Heart left ventricle (tissue), 16 donors: ENCODE data around the gene RRP7A. TPM values are rescaled to one million over a fixed set of nuclear protein-coding genes. Genes with fewer than 3 reads are reported as not detected.
"Not testable (repeated sequence)": the region's sequence is repeated elsewhere in the genome, so short reads cannot be mapped to it uniquely, and the experiment has no call there.

Source experiments
- ATAC-seq, 4 donors: fragments of 200-7000 bp; cut with Tn5 transposase; one replicate each; pipeline ENCODE4 v1.9.1; 2020 to 2022; ENCODE audit warnings: moderate library complexity in 4 of 4, mild to moderate bottlenecking in 3 of 4, moderate number of reproducible peaks in 1 of 4
- DNase-seq, 5 donors: peaks; one replicate each; pipeline ENCODE4 v3.0.0-alpha.2; 2020
- H3K27ac ChIP-seq, 12 donors: fragments of 200-600 bp; sonication (generic) in 4 of 12; one replicate each; pipeline versions ENCODE4 v1.5.0 to v1.8.0; 2016 to 2022; ENCODE audit warnings: mild to moderate bottlenecking in 2 of 12
- H3K27me3 ChIP-seq, 9 donors: fragments of 200-600 bp; sonication (generic) in 2 of 9; one replicate each; pipeline versions ENCODE4 v1.5.1 to v1.8.0; 2016 to 2022; ENCODE audit warnings: mild to moderate bottlenecking in 3 of 9
- H3K36me3 ChIP-seq, 9 donors: fragments of 200-600 bp; sonication (generic) in 2 of 9; one replicate each; pipeline versions ENCODE4 v1.5.0 to v1.8.0; 2018 to 2022; ENCODE audit warnings: mild to moderate bottlenecking in 2 of 9
- H3K4me1 ChIP-seq, 12 donors: fragments of 200-600 bp; sonication (generic) in 4 of 12; one replicate each; pipeline versions ENCODE4 v1.5.0 to v1.8.0; 2016 to 2022; ENCODE audit warnings: mild to moderate bottlenecking in 3 of 12
- H3K4me3 ChIP-seq, 12 donors: fragments of 200-600 bp; sonication (generic) in 4 of 12; one replicate each; pipeline versions ENCODE4 v1.5.0 to v1.8.0; 2017 to 2022; ENCODE audit warnings: mild to moderate bottlenecking in 9 of 12, moderate library complexity in 4 of 12
- H3K9me3 ChIP-seq, 12 donors: fragments of 200-600 bp; sonication (generic) in 4 of 12; one replicate each; pipeline versions ENCODE4 v1.5.0 to v1.8.0; 2016 to 2022; ENCODE audit warnings: mild to moderate bottlenecking in 1 of 12
- POLR2A ChIP-seq, 2 donors: fragments of 450-650 bp; IDR thresholded peaks; one replicate each; pipeline ENCODE4 v1.6.1; 2017; ENCODE audit warnings: antibody characterized with exemption in 2 of 2, mild to moderate bottlenecking in 2 of 2, moderate library complexity in 2 of 2
- WGBS, 4 donors: extraction: QIAGEN DNeasy Blood & Tissue Kit in 2 of 4; methylation state at CpG; one replicate each; pipeline versions ENCODE4 v1.1.5 to v1.1.7; 2013 to 2018; 5-methylcytosine and 5-hydroxymethylcytosine counted together
- intact Hi-C, 10 donors: fragments of 100-400 bp; cut with DNase I; formaldehyde crosslinking; loops; one replicate each; pipeline versions ENCODE4 v1.11.1 to v1.14.2; 2022
- long read RNA-seq, 3 donors: library from polyadenylated mRNA; unstranded; transcript quantifications; one replicate each; pipeline ENCODE4 v2.0.0, GENCODE V29; 2020 to 2021
- polyA plus RNA-seq, 2 donors: library from polyadenylated mRNA; stranded (reverse); fragments of 200-250 nt; gene quantifications; one replicate each; pipeline ENCODE4 v1.2.3, GENCODE V29; 2013
- total RNA-seq, 9 donors: library from RNA; depleted of rRNA in 2 of 9; stranded (reverse); fragments of >200 nt in 2 of 9; fragmentation: NEBNext Ultra II Directional in 3 of 9; extraction: Animal tissue kit (Norgen Biotek cat#: 25700) in 3 of 9; gene quantifications; one replicate each; pipeline versions ENCODE4 v1.1.0 to v1.2.4, GENCODE V29; 2016 to 2023
- TF ChIP-seq, protein P1 (sequence below), 12 donors: fragments of 200-600 bp; sonication (generic) in 4 of 12; IDR thresholded peaks; one replicate each; pipeline versions ENCODE4 v1.5.0 to v1.8.0; 2018 to 2022; ENCODE audit warnings: antibody characterized with exemption in 12 of 12, mild to moderate bottlenecking in 5 of 12
- donor health status: ischemic (EF 13 %, LVEDD 7.1; RV severe dilation, severe dysfunction).
- donor health status: healthy with polysubstance abuse.
- donor health status: DM: no; HTN: yes; CAD: no.
- donor health status: DM: no; HTN: no; CAD: no.
- donor health status: ischemic (EF 25% LVEDD 6.9; RV normal size, moderate dysfunction).
- donor health status: ischemic (EF 25% LVEDD 5.7; RV mildly dilated, moderate dysfunction).
- donor health status: healthy.
- donor health status: DM: yes; HTN: yes; CAD: no.
- donor health status: ischemic (EF 35%, LVEDD 5.7; RV mildly dilated, moderate dysfunction).
- donor health status: nonischemic (EF 11% LVEDD 7.7; RV severe dilation, severe dysfunction).
- donor health status: DM: yes; HTN: yes; CAD: no.
- donor health status: PGD.
- donor health status: ischemic (EF 29% LVEDD 5.4; RV normal size, mild dysfunction).
- donor health status: nonischemic (EF 23%, LVEDD 6.1; RV moderate dilation, normal function).

The RRP7A gene, protein sequence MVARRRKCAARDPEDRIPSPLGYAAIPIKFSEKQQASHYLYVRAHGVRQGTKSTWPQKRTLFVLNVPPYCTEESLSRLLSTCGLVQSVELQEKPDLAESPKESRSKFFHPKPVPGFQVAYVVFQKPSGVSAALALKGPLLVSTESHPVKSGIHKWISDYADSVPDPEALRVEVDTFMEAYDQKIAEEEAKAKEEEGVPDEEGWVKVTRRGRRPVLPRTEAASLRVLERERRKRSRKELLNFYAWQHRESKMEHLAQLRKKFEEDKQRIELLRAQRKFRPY
- total RNA-seq (10 to 100 TPM; 14.0 to 39.5 (median 25.6) TPM), polyA plus RNA-seq (10 to 100 TPM; 20.5 to 29.1 TPM)
- long read RNA-seq, donor 1, transcript RRP7A-201 (7 exons, 3,801 nt) = major isoform, 61 of 76 reads
- long read RNA-seq, donor 1, partial matches to known transcripts = 7 of 76 reads
- long read RNA-seq, donor 1, other reads (novel, unspliced or antisense) = 8 of 76 reads
- long read RNA-seq, donor 2, transcript RRP7A-201 (7 exons, 3,801 nt) = major isoform, 257 of 284 reads
- long read RNA-seq, donor 2, partial matches to known transcripts = 8 of 284 reads
- long read RNA-seq, donor 2, other reads (novel, unspliced or antisense) = 19 of 284 reads
- long read RNA-seq, donor 3, transcript RRP7A-201 (7 exons, 3,801 nt) = major isoform, 83 of 101 reads
- long read RNA-seq, donor 3, partial matches to known transcripts = 8 of 101 reads
- long read RNA-seq, donor 3, other reads (novel, unspliced or antisense) = 10 of 101 reads

GRCh38 chr22:42519525-42520401 is at the start of gene RRP7A:
TSS of gene RRP7A (minus strand) at chr22:42519796. CDS start at chr22:42519786, 10 bp downstream.
- H3K27me3 ChIP-seq = no peaks in the 10 kb centered on the region
- ATAC-seq = peak; percentile 80 to 97 (median 94)
- peaks cover 0 to 29% (median 16%) of the 10 kb centered on the region in 9 donors for H3K36me3 ChIP-seq
- peak; percentile 79 to 93 (median 85) for DNase-seq
- WGBS, 4 donors = 5 to 23% (median 8%) methylated on average over 15 to 65 of the region's 65 CpGs
- peak within 1 kb of the TSS in 10 of 12 donors; percentile 57 to 91 (median 77) for H3K27ac ChIP-seq
- H3K4me1 ChIP-seq = peaks cover 0 to 25% (median 10%) of the 10 kb centered on the region in 12 donors
- H3K4me3 ChIP-seq = peak within 1 kb of the TSS; percentile 61 to 98 (median 90)
- H3K9me3 ChIP-seq = no peaks in the 10 kb centered on the region
- TF ChIP-seq, protein P1, sequence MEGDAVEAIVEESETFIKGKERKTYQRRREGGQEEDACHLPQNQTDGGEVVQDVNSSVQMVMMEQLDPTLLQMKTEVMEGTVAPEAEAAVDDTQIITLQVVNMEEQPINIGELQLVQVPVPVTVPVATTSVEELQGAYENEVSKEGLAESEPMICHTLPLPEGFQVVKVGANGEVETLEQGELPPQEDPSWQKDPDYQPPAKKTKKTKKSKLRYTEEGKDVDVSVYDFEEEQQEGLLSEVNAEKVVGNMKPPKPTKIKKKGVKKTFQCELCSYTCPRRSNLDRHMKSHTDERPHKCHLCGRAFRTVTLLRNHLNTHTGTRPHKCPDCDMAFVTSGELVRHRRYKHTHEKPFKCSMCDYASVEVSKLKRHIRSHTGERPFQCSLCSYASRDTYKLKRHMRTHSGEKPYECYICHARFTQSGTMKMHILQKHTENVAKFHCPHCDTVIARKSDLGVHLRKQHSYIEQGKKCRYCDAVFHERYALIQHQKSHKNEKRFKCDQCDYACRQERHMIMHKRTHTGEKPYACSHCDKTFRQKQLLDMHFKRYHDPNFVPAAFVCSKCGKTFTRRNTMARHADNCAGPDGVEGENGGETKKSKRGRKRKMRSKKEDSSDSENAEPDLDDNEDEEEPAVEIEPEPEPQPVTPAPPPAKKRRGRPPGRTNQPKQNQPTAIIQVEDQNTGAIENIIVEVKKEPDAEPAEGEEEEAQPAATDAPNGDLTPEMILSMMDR (IDR thresholded peaks at IDR 0.05) = peak in 2 of 12 donors; percentile 12 to 13
- TF ChIP-seq POLR2A (IDR thresholded peaks at IDR 0.05) = peak in 1 of 2 donors; percentile 79
- intact Hi-C loops = loop anchor here in 1 of 10 donors (5.0 to 10.0 kb wide), 2 partner anchors 68 to 95 kb away; partner anchors contain the start of gene POLDIP3

DNA sequence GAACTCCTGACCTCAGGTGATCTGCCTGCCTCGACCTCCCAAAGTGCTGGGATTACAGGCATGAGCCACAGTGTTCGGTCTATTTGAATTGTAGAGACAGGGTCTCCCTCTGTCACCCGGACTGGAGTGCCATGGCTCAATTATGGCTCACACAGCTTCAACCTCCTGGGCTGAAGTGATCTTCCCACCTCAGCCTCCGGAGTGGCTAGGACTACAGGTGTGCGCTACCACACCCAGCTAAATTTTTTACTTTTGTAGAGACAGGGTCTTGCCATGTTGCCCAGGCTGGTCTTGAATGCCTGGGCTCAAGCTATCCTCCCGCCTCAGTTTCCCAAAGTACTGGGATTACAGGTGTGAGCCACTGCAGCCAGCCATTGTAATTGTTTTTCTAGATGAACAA is 48.4 kb upstream of the RRP7A start:
- H3K9me3 ChIP-seq, ATAC-seq, H3K27me3 ChIP-seq, H3K4me3 ChIP-seq, H3K27ac ChIP-seq, intact Hi-C loops, H3K4me1 ChIP-seq, DNase-seq: not testable (repeated sequence)
- WGBS, 4 donors = 64 to 86% (median 75%) methylated on average over 5 of the region's 6 CpGs
- H3K36me3 ChIP-seq = peaks cover 0 to 28% (median 7%) of the 10 kb centered on the region in 9 donors

GRCh38 chr22:42565956-42566355 is 46.4 kb upstream of the RRP7A start:
- Histone ChIP-seq H3K9me3 (no peaks in the 10 kb centered on the region), H3K4me3 (no peak overlapping the region), H3K4me1 (peaks cover 0 to 19% (median 6%) of the 10 kb centered on the region in 12 donors), H3K27me3 (no peaks in the 10 kb centered on the region), H3K27ac (no peak overlapping the region), H3K36me3 (peaks cover 0 to 10% (median 0%) of the 10 kb centered on the region in 9 donors)
- 90 to 97% (median 95%) methylated on average over 6 to 12 of the region's 12 CpGs for WGBS, 4 donors
- no peak for TF ChIP-seq POLR2A (IDR thresholded peaks at IDR 0.05)
- TF ChIP-seq, protein P1 (IDR thresholded peaks at IDR 0.05) = no peak
- DNase-seq (no peak), ATAC-seq (no peak)
- intact Hi-C loops = no loop called here

DNA sequence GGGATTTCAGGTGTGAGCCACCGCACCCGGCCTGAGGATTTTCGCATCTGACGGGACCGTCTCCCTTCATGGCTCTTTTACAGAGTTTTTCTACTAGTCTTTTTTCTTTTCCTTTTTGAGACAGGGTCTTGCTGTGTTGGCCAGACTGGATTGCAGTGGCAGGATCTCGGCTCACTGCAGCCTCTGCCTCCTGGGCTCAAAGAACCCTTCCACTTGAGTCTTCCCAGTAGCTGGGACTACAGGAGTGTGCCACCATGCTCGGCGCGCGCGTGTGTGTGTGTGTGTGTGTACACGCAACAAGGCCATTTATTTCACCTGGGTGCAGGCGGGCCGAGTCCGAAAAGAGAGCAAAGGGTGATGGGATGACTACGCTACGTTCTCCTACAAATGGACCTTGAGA is 45.1 kb upstream of the RRP7A start:
- ATAC-seq (no peak), DNase-seq (no peak)
- Histone ChIP-seq H3K36me3 (peaks cover 0 to 10% (median 0%) of the 10 kb centered on the region in 9 donors), H3K4me3 (no peak overlapping the region), H3K27me3 (no peaks in the 10 kb centered on the region), H3K4me1 (peaks cover 0 to 19% (median 6%) of the 10 kb centered on the region in 12 donors), H3K27ac (no peak overlapping the region), H3K9me3 (no peaks in the 10 kb centered on the region)
- TF ChIP-seq POLR2A (IDR thresholded peaks at IDR 0.05) = no peak
- 97 to 99% (median 98%) methylated on average over 17 of the region's 17 CpGs for WGBS, 4 donors
- intact Hi-C loops = no loop called here

DNA sequence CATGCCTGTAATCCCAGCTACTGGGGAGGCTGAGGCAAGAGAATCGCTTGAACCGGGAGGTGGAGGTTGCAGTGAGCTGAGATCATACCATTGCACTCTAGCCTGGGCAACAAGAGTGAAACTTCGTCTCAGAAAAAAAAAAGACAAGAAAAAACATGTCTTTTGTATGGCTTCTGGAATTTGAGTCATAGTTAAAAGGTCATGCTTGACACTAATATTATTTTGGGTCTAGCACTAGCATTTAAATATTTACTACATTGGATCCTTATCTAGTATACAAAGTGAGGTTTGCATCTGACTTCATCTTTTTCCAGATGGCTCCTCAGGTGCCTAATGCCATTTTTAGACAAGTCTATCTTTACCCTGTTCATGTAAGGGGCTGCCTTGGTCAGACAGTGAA is 44.3 kb upstream of the RRP7A start:
- peaks cover 0 to 19% (median 6%) of the 10 kb centered on the region in 12 donors for H3K4me1 ChIP-seq
- H3K4me3 ChIP-seq, intact Hi-C loops, H3K27ac ChIP-seq, ATAC-seq, DNase-seq, H3K27me3 ChIP-seq, H3K36me3 ChIP-seq, H3K9me3 ChIP-seq: not testable (repeated sequence)
- 87 to 96% (median 90%) methylated on average over 3 of the region's 3 CpGs for WGBS, 4 donors
